Myocyte (in vitro differentiated cells): ENCODE measurements around the gene ZBP1. TPM values are rescaled to one million over a fixed set of nuclear protein-coding genes. Genes with fewer than 3 reads are reported as not detected.

Experiments used
- DNase-seq: peaks from one replicate; pipeline ENCODE4 v3.0.0-alpha.2; 2012; ENCODE audit warnings: low read depth
- polyA plus RNA-seq: library from polyadenylated mRNA; unstranded; fragments of >200 nt; gene quantifications from one replicate; pipeline ENCODE4 v1.2.1, GENCODE V29; 2012; ENCODE audit warnings: missing spikeins
- total RNA-seq: library from RNA; depleted of rRNA; stranded (reverse); fragments of >200 nt; gene quantifications from 2 replicates; pipeline ENCODE4 v1.2.3, GENCODE V29; 2014

Gene ZBP1
- total RNA-seq, result 0.29 and 0.47 TPM in 2 replicates
- 0.15 TPM for polyA plus RNA-seq

- peak; percentile 81 for DNase-seq
These were observed at the start of gene ZBP1 for GRCh38 chr20:57620274-57620990. TSS of gene ZBP1 (minus strand) at chr20:57620426. CDS start at chr20:57620295, 131 bp downstream.

GRCh38 chr20:57669632-57670031 is 49.4 kb upstream of the ZBP1 start:
- no peak for DNase-seq

- no peak for DNase-seq
These were observed 47.9 kb upstream of the ZBP1 start for GRCh38 chr20:57667924-57668782.

GRCh38 chr20:57667388-57667787 is 47.2 kb upstream of the ZBP1 start:
- no peak for DNase-seq

- no peak for DNase-seq
These were observed 46.6 kb upstream of the ZBP1 start for GRCh38 chr20:57666834-57667157.

GRCh38 chr20:57666106-57666833 is 46.0 kb upstream of the ZBP1 start:
- DNase-seq, result no peak

GRCh38 chr20:57665589-57665971 is 45.4 kb upstream of the ZBP1 start:
- DNase-seq, result no peak

- no peak for DNase-seq
These were observed 44.8 kb upstream of the ZBP1 start for GRCh38 chr20:57664924-57665588.

GRCh38 chr20:57664476-57664875 is 44.2 kb upstream of the ZBP1 start:
- DNase-seq, result no peak

GRCh38 chr20:57663681-57664451 is 43.6 kb upstream of the ZBP1 start:
- DNase-seq, result no peak

GRCh38 chr20:57663241-57663640 is 43.0 kb upstream of the ZBP1 start:
- DNase-seq, result no peak

- no peak for DNase-seq
These were observed 42.4 kb upstream of the ZBP1 start for GRCh38 chr20:57662456-57663240.

- no peak for DNase-seq
These were observed 41.7 kb upstream of the ZBP1 start for GRCh38 chr20:57661746-57662455.

GRCh38 chr20:57660922-57661745 is 40.9 kb upstream of the ZBP1 start:
- DNase-seq, result no peak

GRCh38 chr20:57660181-57660921 is 40.1 kb upstream of the ZBP1 start:
- DNase-seq, result no peak

GRCh38 chr20:57659517-57660180 is 39.4 kb upstream of the ZBP1 start:
- no peak for DNase-seq
